ENCODE measurements around the gene HCK.

The HCK gene

GRCh38 chr20:32036252-32036651 is 15.8 kb upstream of the HCK start:
- no peak for DNase-seq (ENCODE audit: low read depth)
- TF ChIP-seq, protein P1, sequence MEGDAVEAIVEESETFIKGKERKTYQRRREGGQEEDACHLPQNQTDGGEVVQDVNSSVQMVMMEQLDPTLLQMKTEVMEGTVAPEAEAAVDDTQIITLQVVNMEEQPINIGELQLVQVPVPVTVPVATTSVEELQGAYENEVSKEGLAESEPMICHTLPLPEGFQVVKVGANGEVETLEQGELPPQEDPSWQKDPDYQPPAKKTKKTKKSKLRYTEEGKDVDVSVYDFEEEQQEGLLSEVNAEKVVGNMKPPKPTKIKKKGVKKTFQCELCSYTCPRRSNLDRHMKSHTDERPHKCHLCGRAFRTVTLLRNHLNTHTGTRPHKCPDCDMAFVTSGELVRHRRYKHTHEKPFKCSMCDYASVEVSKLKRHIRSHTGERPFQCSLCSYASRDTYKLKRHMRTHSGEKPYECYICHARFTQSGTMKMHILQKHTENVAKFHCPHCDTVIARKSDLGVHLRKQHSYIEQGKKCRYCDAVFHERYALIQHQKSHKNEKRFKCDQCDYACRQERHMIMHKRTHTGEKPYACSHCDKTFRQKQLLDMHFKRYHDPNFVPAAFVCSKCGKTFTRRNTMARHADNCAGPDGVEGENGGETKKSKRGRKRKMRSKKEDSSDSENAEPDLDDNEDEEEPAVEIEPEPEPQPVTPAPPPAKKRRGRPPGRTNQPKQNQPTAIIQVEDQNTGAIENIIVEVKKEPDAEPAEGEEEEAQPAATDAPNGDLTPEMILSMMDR (IDR thresholded peaks at IDR 0.05; ENCODE audit: control insufficient read depth, extremely low read depth, insufficient read depth) = no peak
- no peak overlapping the region for H3K4me3 ChIP-seq (ENCODE audit: low read depth, low read length)

GRCh38 chr20:32036716-32037485 is 15.1 kb upstream of the HCK start:
- DNase-seq (ENCODE audit: low read depth) = no peak
- TF ChIP-seq, protein P1 (IDR thresholded peaks at IDR 0.05; ENCODE audit: control insufficient read depth, extremely low read depth, insufficient read depth) = no peak
- H3K4me3 ChIP-seq (ENCODE audit: low read depth, low read length) = no peak overlapping the region

DNA sequence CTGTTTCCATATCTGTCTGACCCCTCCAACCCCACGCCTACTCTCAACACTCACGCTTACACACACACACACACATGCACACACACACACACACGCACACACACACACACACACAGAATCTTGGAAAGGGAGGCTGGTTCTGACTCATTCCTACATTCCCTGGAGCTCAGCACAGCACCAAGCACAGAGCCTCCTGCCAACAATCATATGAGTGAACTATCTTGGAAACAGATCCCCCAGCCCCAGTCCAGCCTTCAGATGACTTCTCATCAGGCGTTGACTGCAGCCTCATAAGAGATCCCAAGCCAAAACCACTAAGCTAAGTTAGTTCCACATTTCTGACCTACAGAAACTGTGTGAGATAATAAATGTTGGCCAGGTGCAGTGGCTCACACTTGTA is 14.1 kb upstream of the HCK start:
- no peak overlapping the region for H3K4me3 ChIP-seq (ENCODE audit: low read depth, low read length)
- no peak for DNase-seq (ENCODE audit: low read depth)
- TF ChIP-seq, protein P1 (IDR thresholded peaks at IDR 0.05; ENCODE audit: control insufficient read depth, extremely low read depth, insufficient read depth) = no peak

- TF ChIP-seq, protein P1 (IDR thresholded peaks at IDR 0.05; ENCODE audit: control insufficient read depth, extremely low read depth, insufficient read depth) = no peak
- H3K4me3 ChIP-seq (ENCODE audit: low read depth, low read length) = no peak overlapping the region
- peak; percentile 10 for DNase-seq (ENCODE audit: low read depth)
Observed at GRCh38 chr20:32040142-32040953, 11.7 kb upstream of the HCK start.

- no peak overlapping the region for H3K4me3 ChIP-seq (ENCODE audit: low read depth, low read length)
- TF ChIP-seq, protein P1 (IDR thresholded peaks at IDR 0.05; ENCODE audit: control insufficient read depth, extremely low read depth, insufficient read depth) = no peak
- no peak for DNase-seq (ENCODE audit: low read depth)
Observed at GRCh38 chr20:32045999-32046398, 6.0 kb upstream of the HCK start.

GRCh38 chr20:32050324-32050841 is 1.7 kb upstream of the HCK start:
- no peak overlapping the region for H3K4me3 ChIP-seq (ENCODE audit: low read depth, low read length)
- TF ChIP-seq, protein P1 (IDR thresholded peaks at IDR 0.05; ENCODE audit: control insufficient read depth, extremely low read depth, insufficient read depth) = no peak
- DNase-seq (ENCODE audit: low read depth) = no peak
